HepG2 (cell line): ENCODE measurements around the gene ITGB7. TPM values are rescaled to one million over a fixed set of nuclear protein-coding genes. Genes with fewer than 3 reads are reported as not detected.

Experiments used
- AFF4 ChIP-seq: sonication (generic); formaldehyde crosslinking; IDR thresholded peaks from 2 replicates; pipeline ENCODE4 v1.4.0; 2020; ENCODE audit warnings: missing genetic modification reagents
- AHR ChIP-seq: IDR thresholded peaks from 2 replicates; pipeline ENCODE4 v1.6.1; 2018; ENCODE audit warnings: missing genetic modification reagents, missing compliant biosample characterization
- ATF6 ChIP-seq: sonication (generic); formaldehyde crosslinking; conservative IDR thresholded peaks from 2 replicates; pipeline ENCODE4 v1.4.0; 2020; ENCODE audit warnings: missing genetic modification reagents
- CBX2 ChIP-seq, 2 experiments: fragments of 200-600 bp in 1 of 2; sonication (generic); formaldehyde crosslinking in 1 of 2; IDR thresholded peaks; 2 replicates each; pipeline versions ENCODE4 v1.7.0 to v1.8.1; 2018 to 2022; ENCODE audit warnings: low read depth in 2 of 2, low read length in 1 of 2, mild to moderate bottlenecking in 1 of 2, missing genetic modification reagents in 1 of 2
- HIC2 ChIP-seq: sonication (generic); formaldehyde crosslinking; IDR thresholded peaks from 2 replicates; pipeline ENCODE4 v1.9.0; 2022; ENCODE audit warnings: low read depth, missing genetic modification reagents
- JUNB ChIP-seq: sonication (generic); formaldehyde crosslinking; IDR thresholded peaks from 2 replicates; pipeline ENCODE4 v1.8.0; 2022; ENCODE audit warnings: missing genetic modification reagents, mild to moderate bottlenecking, borderline replicate concordance
- NFATC3 ChIP-seq: sonication (generic); formaldehyde crosslinking; IDR thresholded peaks from 2 replicates; pipeline ENCODE4 v1.5.1; 2020; ENCODE audit warnings: mild to moderate bottlenecking, missing genetic modification reagents
- NR2F2 ChIP-seq: IDR thresholded peaks from 2 replicates; pipeline ENCODE4 v1.6.1; 2012; ENCODE audit warnings: low read depth, inconsistent platforms, borderline replicate concordance
- REPIN1 ChIP-seq: sonication (generic); formaldehyde crosslinking; IDR thresholded peaks from 2 replicates; pipeline ENCODE4 v1.8.0; 2022; ENCODE audit warnings: missing genetic modification reagents, low read depth, mild to moderate bottlenecking, borderline replicate concordance
- RFXANK ChIP-seq: IDR thresholded peaks from 2 replicates; pipeline ENCODE4 v1.6.1; 2016
- SKI ChIP-seq: fragments of 450-650 bp; IDR thresholded peaks from one replicate; pipeline ENCODE4 v1.6.1; 2018; ENCODE audit warnings: mild to moderate bottlenecking; ENCODE audit not compliant: partially characterized antibody
- SNRNP70 ChIP-seq: fragments of 200-400 bp; formaldehyde crosslinking; IDR thresholded peaks from 2 replicates; pipeline ENCODE4 v1.6.1; 2017; ENCODE audit warnings: mild to moderate bottlenecking, low read depth, low read length, moderate library complexity
- U2AF1 ChIP-seq: fragments of 200-400 bp; formaldehyde crosslinking; optimal IDR thresholded peaks from 2 replicates; pipeline ENCODE3; 2017; ENCODE audit warnings: mild to moderate bottlenecking, low read depth, low read length
- ZFX ChIP-seq: sonication (generic); formaldehyde crosslinking; IDR thresholded peaks from 2 replicates; pipeline ENCODE4 v1.4.0; 2020; ENCODE audit warnings: mild to moderate bottlenecking, low read depth, missing genetic modification reagents, moderate library complexity
- ZNF335 ChIP-seq: sonication (generic); formaldehyde crosslinking; IDR thresholded peaks from 2 replicates; pipeline ENCODE4 v1.4.0; 2020; ENCODE audit warnings: missing genetic modification reagents
- ZNF33A ChIP-seq: sonication (generic); formaldehyde crosslinking; IDR thresholded peaks from 2 replicates; pipeline ENCODE4 v1.5.1; 2020; ENCODE audit warnings: missing genetic modification reagents, mild to moderate bottlenecking, moderate library complexity, borderline replicate concordance
- ZNF564 ChIP-seq: sonication (generic); formaldehyde crosslinking; IDR thresholded peaks from 2 replicates; pipeline ENCODE4 v1.8.1; 2023; ENCODE audit warnings: mild to moderate bottlenecking, missing genetic modification reagents
- ZNF737 ChIP-seq: sonication (generic); formaldehyde crosslinking; IDR thresholded peaks from 2 replicates; pipeline ENCODE4 v1.5.0; 2020; ENCODE audit warnings: missing genetic modification reagents, mild to moderate bottlenecking, borderline replicate concordance
- ZNF800 ChIP-seq: sonication (generic); formaldehyde crosslinking; IDR thresholded peaks from 2 replicates; pipeline ENCODE4 v1.4.0; 2020; ENCODE audit warnings: missing genetic modification reagents
- ZNF878 ChIP-seq: sonication (generic); formaldehyde crosslinking; IDR thresholded peaks from 2 replicates; pipeline ENCODE4 v1.8.1; 2023; ENCODE audit warnings: mild to moderate bottlenecking, missing genetic modification reagents, moderate library complexity
- ZSCAN21 ChIP-seq: sonication (generic); formaldehyde crosslinking; IDR thresholded peaks from 2 replicates; pipeline ENCODE4 v1.8.0; 2022; ENCODE audit warnings: mild to moderate bottlenecking, missing genetic modification reagents, moderate library complexity, borderline replicate concordance
- polyA plus RNA-seq, 8 experiments: library from polyadenylated mRNA; depleted of rRNA in 3 of 8; stranded (reverse) in 7 of 8; unstranded in 1 of 8; fragments of >200 nt; fragmentation: Illumina TruSeq in 4 of 8; extraction: Trizol in 4 of 8; gene quantifications; 2 replicates each; pipeline versions ENCODE4 v1.2.1 to v1.2.3, GENCODE V29; 2011 to 2016; ENCODE audit warnings: low read depth in 4 of 8, missing spikeins in 1 of 8, mixed read lengths in 1 of 8; ENCODE audit not compliant: insufficient read depth in 1 of 8
- total RNA-seq, 5 experiments: library from RNA; depleted of rRNA; stranded (reverse); fragments of >200 nt; fragmentation: Illumina TruSeq; extraction: Trizol; gene quantifications; 2 replicates each; pipeline ENCODE4 v1.2.3, GENCODE V29; 2016; ENCODE audit warnings: low read depth in 1 of 5

The ITGB7 gene
- total and polyA plus RNA-seq, 2 of the 13 experiments (the other 11 are each of a cell fraction or from before 2014, with no cell fraction given), result 0.16 to 0.18 TPM

GRCh38 chr12:53220694-53221202 lies 13.7 kb upstream of the ITGB7 start (continued):
- TF ChIP-seq ZNF800 (CRISPR knock-in tag), result peak; percentile 84; the same call in 1 of the 2 replicates
- peak; percentile 8; the same call in 1 of the 2 replicates for TF ChIP-seq ZNF564 (CRISPR knock-in tag)
- no peak for TF ChIP-seq AFF4 (CRISPR knock-in tag)
- TF ChIP-seq JUNB, result no peak
- TF ChIP-seq NFATC3, result no peak
- TF ChIP-seq ATF6 (CRISPR knock-in tag), result no peak
- no peak for TF ChIP-seq HIC2 (CRISPR knock-in tag)
- no peak for TF ChIP-seq NR2F2
- TF ChIP-seq SKI, result no peak
- TF ChIP-seq AHR, result no peak
- 0 out of 2 replicates have a peak, but pooled peaks have one; percentile 37 for TF ChIP-seq ZNF878 (CRISPR knock-in tag)
- no peak for TF ChIP-seq ZNF737 (CRISPR knock-in tag)
- no peak for TF ChIP-seq SNRNP70
- TF ChIP-seq ZFX (CRISPR knock-in tag), result no peak; the same call in 1 of the 2 replicates
- TF ChIP-seq ZNF335 (CRISPR knock-in tag), result no peak
- no peak for TF ChIP-seq ZNF33A (CRISPR knock-in tag)
- no peak for TF ChIP-seq REPIN1
- TF ChIP-seq U2AF1, result no peak
- TF ChIP-seq RFXANK (CRISPR knock-in tag), result no peak
- no peak for TF ChIP-seq CBX2 (IDR thresholded peaks at IDR 0.05; ENCODE audit: low read depth, low read length)
- TF ChIP-seq CBX2 (CRISPR knock-in tag; IDR thresholded peaks at IDR 0.05; ENCODE audit: low read depth), result no peak
- no peak for TF ChIP-seq ZSCAN21 (CRISPR knock-in tag)
